ENCODE results near the gene WDR93.
"Not testable (repeated sequence)": the region's sequence is repeated elsewhere in the genome, so short reads cannot be mapped to it uniquely, and the experiment has no call there.

The WDR93 gene

DNA sequence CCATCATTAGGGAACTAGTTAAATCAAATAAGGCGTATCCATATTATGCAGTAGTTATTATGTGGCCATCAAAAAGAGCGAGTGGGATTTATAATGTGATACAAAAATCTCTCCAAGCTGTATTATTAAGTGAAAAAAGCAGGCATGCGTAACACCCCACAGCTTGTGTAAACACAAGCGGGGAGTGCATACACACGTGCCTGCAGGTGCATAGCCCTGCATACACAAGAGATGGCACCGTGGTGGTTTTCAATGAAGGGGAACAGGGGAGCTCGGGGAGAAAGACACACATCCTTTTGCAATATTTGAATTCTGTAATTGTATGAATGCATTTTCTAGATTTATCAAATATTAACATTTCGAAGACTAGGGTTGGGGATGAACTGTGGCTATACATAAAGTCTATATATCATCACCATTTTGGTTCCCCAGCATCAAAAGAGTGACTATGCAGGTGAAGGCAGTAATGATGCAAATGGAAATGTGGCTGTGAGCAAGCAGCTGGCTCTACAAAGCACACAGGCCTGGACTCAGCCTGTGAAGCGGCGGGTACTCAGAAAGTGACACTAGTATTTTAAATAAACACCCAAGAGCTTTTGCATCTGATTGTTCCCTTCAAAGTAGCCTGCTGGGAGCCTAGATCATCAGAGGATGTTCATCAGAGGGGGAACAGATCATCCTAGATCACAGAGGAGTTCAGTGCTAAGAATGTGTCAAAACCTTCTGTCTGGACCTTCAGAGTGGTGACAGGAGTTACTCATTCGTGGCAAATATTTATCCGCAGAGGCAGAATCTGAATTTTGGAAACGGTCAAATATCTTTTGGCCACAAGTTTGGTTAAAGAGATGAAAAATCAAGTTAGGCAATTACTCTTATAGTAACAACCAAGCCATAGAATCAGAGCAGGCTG is 25.9 kb upstream of the WDR93 start:
- DNase-seq: no peak

DNA sequence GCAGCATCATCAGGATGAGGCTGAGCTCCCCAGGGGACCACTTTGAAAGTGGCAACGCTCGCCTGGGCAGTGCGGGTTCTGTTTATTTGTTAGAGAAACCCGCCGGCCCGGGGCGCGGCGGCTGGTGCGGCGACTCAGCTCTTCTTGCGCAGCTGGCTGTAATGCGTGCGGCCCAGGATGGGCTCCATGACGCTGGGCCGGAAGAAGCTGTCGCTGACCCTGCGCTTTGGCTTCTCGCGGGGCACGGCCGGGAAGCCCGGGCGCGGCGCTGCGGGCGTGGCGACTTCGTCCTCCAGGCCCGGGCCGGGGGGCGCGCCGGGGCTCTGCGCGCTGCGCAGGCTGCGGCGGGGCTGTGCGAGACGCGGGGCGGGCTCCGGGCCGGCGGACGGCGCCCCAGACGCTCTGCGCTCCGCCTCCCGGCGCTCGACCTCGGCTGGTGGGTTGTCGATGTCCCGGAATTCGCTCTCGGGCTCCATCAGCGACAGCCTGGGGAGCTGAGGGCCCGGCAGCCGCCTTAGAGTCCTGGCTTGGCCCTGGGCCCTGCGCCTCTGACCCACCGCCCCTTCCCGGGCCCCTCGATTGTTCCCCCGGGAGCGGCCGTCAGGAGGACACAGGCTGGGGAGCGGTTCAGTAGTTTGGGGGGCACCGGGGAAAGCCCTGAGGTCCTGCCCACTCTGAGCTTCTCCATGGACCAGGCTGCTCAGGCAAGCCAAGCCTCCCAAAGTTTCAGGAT is 25.0 kb upstream of the WDR93 start:
- DNase-seq: no peak

DNA sequence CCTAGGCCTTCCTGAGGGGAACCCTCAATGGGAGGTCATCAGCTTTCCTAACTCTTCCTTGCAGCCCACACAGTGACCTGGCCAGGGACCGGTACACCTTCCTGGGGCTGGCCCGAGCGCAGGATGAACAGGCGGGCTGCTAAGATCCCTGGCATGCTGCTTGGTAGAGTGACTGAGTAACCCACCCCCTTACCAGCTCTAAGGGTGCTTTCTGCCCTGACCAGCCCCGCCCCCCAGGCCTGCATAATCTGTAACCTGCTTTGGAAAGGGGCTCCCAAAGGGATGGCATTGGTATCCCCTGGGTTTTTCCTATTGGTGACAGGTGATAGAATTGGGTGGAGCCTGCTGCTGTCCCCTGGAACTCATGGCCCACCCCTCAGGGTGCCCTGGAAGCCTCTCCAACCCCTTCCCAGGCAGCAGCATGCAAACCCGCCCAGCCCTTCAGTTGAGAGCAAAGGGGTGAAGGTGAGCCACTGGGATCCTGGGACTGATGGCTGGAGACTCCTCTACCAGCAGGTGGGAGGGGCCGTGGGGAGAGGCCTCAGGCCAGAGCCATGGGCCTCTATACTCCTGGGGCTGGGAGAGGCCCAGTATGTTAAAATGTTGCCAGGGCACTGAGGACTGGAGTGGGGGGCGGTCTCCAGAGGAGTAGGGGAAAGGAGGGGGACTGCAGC is 24.3 kb upstream of the WDR93 start:
- no peak for DNase-seq

DNA sequence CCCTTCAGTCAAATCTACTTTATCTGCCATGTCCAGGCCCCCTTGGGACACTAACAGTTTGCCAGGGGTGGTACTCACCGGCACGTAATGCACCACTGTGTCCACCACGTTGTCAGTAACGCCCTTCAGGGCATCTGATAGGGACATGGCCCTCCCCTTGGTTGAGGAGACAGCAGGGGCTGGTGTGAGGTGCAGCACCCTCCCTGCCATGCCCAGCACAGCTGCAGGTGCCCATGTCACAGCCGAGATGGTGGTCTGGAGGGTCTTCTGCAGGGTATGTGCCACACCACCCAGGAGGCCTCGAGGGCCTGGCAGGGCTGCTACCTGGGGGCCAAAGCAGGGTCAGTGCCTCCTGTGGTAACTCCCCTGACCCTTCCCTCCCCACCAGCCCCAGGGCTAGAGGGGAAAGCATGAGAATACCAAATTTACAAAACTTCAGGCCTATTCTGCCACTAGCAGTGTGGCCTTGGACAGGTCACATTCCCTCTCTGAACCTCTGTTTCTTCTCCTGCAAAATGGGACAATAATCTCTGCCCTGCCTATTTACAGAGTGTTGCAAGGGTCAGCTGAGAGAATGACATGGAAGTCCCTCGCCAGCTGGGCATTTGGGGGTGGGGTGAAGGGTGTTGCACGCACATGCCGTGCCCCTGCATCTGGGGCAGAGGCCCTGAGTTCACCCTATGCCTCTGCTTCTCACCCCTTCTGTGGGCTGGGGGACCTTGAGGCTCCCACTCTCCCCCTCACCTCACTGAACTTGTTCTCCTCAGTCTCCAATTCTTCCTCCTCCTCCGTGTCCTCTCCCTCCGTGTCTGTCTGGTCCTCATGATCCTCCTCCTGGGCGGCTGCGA is 23.5 kb upstream of the WDR93 start:
- DNase-seq: no peak

DNA sequence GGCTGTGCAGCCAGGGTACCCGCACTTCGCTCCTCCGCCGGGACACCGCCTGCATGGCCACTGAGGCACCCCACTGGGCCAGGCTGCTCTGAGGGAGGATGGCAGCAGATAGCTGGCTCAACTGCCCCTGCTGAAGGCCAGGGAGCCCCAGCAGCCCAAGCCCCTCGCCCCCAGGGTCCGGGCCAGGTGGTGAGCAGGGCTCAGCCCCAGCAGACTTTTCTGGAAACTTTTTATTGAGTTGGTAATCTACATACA is 23.0 kb upstream of the WDR93 start:
- DNase-seq: no peak

DNA sequence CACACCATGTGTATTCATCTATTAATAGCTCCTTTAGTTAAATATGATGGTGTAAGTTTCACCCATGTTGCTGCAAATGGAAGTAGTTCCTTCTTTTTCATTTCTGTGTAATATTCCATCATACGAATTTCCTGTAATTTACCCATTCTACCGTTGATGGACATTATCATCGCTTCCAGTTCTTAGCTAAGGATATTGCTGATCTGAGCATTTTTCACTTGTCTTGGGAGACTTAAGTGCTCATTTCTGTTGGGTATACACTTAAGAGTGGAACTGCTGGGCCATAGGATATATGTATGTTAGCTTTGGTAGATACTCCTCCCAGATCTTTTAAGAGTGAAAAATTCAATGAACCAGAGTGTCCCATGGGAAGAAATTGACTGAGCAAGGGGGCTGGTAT is 22.4 kb upstream of the WDR93 start:
- no peak for DNase-seq

DNA sequence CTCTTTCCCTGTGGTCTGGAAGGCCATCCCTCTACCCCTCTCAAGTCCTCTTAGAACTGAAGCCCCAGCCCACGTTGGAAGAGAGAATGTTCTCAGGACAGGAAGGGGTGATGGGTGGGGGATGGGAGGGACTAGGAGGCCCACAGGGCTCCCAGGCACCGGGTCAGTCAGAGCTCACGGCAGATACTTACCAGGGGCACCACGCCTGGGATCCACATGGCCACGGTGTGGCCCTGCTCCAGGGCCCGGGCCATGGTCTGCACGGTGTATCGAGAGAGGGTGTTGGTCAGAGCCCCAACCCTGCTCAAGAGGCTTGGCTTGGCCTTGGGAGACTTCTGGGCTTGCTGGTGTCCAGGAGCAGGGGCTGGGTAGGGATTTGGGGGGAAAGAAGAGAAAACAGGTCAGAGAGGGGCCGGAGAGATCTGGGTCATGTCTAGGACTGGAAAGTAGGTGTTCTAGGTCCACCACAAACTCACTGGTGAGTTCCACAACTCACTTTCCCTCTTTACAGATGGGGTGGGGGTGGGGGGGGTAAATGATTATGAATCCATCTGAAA is 21.2 kb upstream of the WDR93 start:
- no peak for DNase-seq

DNA sequence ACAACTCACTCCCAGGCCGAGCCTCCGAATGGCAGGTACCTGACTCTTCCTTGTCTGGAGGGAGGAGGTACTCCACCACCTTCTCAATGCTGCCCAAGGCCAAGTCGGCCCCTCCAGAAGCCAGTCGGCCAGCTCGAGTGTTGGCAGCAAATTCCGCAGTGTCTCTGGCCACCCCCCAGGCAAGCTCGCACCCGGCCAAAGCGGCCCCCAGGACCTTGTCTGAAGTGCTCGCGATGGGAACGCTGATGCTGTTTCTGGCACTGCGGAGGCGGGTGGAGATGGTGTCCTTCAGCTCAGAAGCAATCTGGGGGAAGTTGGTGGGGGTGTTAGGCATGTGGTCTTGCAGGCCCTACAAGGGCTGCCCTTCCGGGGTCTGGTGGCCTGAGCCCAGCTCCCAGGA is 20.7 kb upstream of the WDR93 start:
- no peak for DNase-seq

DNA sequence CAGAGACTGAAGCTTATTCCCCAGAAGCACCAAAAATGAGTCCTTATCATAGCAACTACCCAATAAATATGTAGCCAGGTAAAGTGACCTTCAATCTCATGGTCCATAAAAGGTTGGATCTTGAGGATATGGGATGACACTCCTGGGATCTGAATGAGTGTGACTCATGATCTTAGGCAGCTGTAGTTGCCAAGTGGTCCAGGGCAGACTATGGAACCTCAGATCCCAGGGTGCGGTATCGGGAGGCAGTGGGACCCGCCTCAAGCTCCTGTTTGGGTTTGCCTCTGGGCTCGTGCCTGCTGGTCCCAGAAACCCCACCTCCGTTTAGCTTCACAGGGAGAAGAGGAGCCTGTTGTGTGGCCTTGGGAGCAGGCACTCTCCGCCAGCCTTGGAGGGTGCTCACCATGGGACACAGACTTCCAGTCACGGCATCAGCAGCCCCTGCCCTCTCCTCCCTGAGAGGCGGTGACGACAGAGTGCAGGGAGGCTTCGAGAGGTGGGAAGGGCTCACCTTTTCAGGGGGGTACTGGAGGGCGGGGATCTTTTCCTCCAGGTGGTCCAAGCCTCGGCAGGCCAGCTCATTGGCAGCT is 19.5 kb upstream of the WDR93 start:
- DNase-seq: no peak

DNA sequence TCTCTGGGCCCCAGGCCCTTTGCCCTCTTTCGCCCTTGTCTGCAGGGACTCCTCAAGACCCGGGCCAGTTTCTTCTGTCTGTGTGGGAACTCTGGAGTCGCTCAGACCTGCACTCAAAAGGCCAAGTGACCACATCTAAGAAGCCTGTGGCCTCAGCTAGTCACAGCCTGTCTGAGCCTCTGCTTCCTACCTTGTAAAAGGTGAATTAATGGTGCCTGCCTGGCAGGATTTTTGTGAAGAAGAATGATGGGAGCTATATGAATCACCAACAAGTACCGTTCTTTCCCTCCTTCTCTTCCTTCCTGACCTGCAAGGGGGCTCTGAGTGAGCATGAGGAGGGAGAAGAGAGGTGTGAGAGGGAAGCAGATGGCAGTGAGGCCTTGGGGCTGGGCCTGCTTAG is 18.9 kb upstream of the WDR93 start:
- no peak for DNase-seq

DNA sequence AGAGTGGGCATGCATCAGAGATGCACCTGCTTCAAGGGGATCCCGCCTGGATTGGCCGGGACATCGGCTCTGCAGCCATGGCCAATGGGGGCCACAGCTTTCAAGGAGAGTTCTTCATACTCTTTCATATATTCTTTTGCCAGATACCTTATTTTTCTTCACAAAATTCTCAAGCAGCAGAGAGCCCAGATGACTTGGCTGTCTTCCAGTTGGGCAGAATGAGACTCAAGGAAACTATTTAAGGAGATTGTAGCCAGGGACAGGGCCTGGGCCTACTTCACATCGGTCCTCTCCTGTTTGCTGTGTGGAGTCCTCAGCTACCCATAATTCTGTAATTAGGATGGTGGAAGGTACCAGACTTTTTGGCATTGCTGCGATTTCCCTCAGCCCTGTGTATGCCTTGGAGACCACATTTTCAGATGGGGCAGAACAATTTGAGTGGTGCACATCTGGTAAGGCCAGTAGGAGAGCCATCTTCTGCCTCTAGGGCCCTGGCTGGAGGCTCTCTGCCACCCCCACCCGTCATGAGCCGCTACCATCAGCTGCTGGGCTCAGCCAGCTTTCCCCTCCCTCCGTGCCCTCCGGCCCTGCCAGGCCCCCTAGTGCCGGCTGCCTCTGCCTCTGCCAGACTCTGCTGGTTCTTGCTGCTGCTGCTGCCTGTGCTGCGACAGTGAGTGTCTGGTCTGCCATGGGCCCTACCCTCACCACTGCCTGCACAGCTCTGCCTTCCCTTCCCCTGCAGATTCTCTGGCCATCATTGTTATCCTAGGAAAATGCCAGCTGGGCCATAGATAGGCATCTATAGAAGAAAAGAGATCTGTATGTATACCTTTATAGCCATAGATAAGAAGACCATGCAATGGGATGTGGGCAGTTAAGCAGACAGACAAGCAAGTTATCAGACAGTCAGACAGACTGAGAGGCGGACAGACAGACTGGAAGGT is 18.1 kb upstream of the WDR93 start:
- DNase-seq: no peak

DNA sequence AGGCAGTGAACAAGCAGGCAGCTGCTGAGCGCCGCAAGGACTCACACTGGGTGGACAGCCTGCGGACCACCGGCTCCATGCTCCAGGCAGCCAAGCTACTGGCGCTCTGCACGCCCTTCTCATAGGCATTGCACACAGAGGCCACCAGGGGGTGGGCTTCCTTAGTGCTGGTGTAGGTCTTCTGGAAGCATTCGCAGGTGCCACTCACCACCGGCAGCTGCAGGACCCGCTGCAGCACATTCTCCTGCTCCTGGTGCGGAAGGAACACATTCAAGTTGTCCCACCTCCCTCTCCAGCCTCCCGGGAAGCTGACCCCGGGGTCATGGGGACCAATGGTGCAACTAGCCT is 17.5 kb upstream of the WDR93 start:
- DNase-seq: no peak

DNA sequence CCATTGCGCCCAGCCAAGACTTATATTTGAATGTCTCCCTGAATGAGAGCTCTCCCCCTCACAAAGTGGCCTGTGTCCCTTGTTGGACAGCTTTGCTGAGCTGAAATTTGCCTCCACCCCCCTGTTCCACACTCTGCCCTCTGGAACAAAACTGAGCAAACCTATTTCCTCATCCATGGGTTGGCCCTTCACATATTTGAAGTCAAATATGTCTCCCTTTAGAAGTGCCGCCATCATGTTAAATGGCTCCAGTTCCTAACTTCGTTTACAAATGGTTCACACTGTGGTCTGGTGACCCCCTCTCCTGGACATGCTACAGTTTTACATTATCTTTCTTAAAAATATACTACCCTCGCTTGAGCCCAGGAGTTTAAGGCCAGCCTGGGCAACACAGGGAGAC is 16.1 kb upstream of the WDR93 start:
- no peak for DNase-seq

DNA sequence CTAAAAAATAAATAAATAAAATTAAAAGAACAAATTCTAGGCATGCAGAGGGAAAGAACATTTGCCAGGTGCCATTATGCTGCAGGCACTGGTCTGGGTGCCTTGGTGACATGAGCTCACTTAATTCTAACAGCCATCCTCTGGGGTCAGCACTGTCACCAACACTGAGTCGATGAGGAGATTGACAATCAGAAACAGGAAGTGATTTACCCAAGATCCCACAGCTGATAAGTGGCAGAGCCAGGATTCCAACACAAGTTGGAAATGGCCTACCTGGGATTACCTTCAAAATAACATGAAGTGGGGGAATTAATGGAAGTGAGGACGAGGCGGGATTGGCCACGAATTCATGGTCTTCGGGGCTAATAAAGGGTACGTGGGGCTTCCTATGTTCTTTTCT is 15.0 kb upstream of the WDR93 start:
- DNase-seq: no peak

DNA sequence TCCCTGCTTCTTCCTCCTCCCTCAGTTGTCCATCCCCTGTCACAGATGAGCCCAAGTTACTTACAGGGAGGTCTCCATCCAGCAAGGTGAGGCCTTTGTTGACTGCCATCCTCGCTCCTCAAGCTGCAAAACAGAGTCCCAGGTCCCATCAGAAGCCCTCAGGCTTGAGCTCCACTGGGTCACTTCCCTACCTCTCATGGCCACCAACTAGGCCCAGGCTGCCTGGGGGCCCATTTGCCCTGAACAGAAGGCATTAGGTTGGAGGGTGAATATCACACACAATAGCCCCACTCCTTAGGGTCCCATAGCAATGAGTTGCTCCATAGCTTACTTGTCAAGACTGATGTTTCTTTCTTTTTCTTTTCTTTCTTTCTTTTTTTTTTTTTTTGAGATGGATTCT is 13.2 kb upstream of the WDR93 start:
- no peak for DNase-seq

DNA sequence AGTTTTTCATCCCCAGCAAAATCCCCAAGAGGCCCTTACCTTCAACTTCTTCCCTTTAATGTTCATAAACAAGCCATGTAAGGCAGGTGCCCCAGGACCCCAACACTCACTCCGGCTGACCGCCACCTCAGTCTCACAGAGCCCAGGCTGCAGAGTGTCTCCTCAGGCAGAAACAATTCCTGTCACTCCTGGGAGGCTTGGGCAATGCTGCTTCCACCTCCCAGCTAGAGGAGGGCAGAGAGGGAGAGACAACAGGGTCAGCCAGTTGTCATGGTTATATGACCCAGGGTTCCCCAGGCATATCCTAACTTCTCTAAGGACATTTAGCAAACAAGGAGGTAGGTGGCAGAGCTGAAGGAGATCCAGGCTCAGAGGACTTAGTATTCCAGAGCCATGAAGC is 11.4 kb upstream of the WDR93 start, which contains the start of gene PLIN1:
PLIN1 (minus strand) TSS at position 156 of the 400 bp plus-strand sequence. CDS start 1,878 bp downstream, outside the sequence.
- DNase-seq: no peak

DNA sequence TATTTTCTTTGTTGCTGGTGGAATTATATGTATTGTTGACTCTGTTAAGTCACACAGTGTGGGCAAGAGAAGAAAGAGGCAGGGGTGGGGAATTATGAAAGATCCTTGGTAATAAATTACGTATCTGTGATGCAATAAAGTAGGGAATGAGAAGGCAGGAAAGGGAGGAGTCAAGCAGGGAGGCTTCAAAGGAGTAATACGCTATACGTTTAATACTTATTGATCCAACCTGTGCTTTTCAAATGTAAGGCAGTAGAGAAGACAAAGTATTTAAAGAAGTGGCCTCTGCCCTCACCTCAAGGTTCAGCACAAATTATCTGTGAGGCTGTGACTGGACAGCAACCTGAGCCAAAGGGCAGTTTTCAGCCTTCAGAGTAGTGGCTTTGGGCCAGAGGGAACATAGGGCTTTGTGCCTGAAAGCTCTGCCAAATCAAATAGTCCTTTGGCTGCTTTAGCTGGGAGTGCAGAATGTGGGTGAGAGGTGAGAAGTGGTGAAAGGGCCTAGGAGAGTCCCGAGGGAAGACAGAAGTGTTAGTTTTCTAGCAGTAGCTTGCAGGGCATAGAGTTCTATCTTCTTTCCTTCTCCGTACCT is 10.2 kb upstream of the WDR93 start:
- DNase-seq: no peak

DNA sequence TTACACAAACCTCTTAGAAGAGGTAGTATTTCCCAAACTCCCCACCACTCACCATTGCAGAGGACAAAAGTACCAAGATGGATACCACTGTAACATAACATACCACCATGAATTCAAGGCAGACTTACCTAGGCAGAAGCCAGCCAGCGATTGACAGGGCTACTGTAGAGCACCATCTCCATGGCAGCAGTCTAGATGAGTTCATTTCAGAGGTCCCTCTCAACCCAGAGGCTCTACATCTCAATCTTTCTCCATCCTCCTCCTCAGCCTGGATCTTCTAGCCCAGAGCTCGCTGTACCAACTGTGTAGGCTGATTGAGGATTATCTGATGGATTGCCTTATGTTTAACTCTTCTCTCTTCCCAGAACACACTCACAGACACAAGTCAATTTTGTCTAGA is 9.5 kb upstream of the WDR93 start:
- no peak for DNase-seq

DNA sequence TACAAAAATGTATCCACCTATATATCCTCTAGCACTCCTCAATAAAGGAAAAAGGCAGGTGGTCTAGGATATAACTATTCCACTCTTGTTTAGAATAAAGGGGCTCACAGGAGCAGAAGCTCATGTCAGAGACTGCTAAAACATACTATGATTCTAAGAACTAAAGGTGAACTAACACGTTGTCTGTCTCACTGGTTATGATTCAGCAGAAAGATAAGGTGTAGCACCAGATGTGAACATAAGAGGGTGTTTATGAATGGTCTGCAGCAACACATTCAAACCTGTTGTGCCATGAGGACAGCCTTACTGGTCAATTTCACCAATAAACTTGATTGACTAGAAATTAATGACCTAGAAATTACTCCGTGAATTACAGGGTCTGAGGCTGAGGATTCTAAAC is 4.6 kb upstream of the WDR93 start:
- DNase-seq: no peak

DNA sequence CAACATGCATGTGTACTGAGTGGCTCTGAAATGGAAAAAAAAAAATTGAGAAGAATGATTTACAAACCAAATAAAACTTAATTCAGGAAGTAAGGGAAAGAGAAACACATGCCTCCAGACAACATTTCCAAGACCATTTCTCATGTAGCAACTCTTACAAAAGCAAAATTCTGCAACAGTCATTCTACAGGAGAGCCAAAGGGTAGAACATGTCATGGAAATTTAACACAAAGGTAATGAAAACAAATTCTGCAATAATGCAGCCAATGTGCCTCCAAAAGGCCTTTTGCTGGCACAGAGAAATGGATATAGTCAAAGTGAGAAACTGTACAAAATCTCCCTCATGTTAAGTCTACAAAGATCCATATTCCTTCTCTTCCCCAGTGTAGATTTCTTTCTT is 4.1 kb upstream of the WDR93 start:
- no peak for DNase-seq

DNA sequence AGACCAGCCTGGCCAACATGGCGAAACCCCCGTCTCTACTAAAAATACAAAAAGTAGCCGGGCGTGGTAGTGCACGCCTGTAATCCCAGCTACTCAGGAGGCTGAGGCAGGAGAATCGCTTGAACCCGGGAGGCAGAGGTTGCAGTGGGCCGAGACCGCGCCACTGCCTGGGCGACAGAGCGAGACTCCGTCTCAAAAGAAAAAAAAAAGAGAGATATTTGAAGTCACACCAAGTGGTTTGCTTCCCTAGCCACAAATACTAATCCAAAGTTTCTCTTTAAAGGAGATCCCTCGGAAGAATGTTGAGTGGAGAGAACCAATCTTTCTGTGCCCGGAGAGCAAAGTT is 708 bp upstream of the WDR93 start:
- DNase-seq: not testable (repeated sequence)
